Natural killer cell (primary cell): Measurements from ENCODE around the gene TK1. TPM values are rescaled to one million over a fixed set of nuclear protein-coding genes. Genes with fewer than 3 reads are reported as not detected.

ENCODE experiments used
- ATAC-seq, 3 donors: fragments of 150-1000 bp in 2 of 3; fragments of 200-7000 bp in 1 of 3; cut with Tn5 transposase; 1 replicate in 1 of 3; 2 replicates in 2 of 3; pipeline ENCODE4 v1.10.0; 2021; ENCODE audit warnings: mild to moderate bottlenecking in 2 of 3, moderate library complexity in 2 of 3
- DNase-seq, 2 donors: peaks; one replicate each; pipeline versions ENCODE4 v3.0.0 to v3.0.0-alpha.2; 2013 to 2021; ENCODE audit warnings: mixed read lengths in 1 of 2
- H3K27ac ChIP-seq: one replicate; pipeline ENCODE4 v1.5.1; 2013; ENCODE audit warnings: mild to moderate bottlenecking, low read length
- H3K27me3 ChIP-seq: one replicate; pipeline ENCODE4 v1.6.1; 2013; ENCODE audit warnings: low read length; ENCODE audit not compliant: control insufficient read depth, insufficient read depth
- H3K36me3 ChIP-seq: one replicate; pipeline ENCODE4 v1.6.1; 2013; ENCODE audit warnings: low read length; ENCODE audit not compliant: control insufficient read depth, insufficient read depth
- H3K4me1 ChIP-seq: one replicate; pipeline ENCODE4 v1.6.1; 2013; ENCODE audit warnings: low read length; ENCODE audit not compliant: control insufficient read depth, insufficient read depth
- H3K4me3 ChIP-seq: one replicate; pipeline ENCODE4 v1.5.1; 2013; ENCODE audit warnings: low read length
- H3K9me3 ChIP-seq: one replicate; pipeline ENCODE4 v1.6.1; 2013; ENCODE audit warnings: low read length; ENCODE audit not compliant: control insufficient read depth, insufficient read depth
- H3K27ac Mint-ChIP-seq, 2 donors: one replicate each; pipeline ENCODE4 v1.8.0; 2022; ENCODE audit warnings: mild to moderate bottlenecking in 2 of 2, mixed read lengths in 2 of 2, moderate library complexity in 1 of 2
- H3K27me3 Mint-ChIP-seq, 2 donors: one replicate each; pipeline ENCODE4 v1.8.0; 2022; ENCODE audit warnings: low read depth in 2 of 2, mixed read lengths in 2 of 2
- H3K36me3 Mint-ChIP-seq: one replicate; pipeline ENCODE4 v1.8.0; 2022; ENCODE audit warnings: mixed read lengths
- H3K4me1 Mint-ChIP-seq, 2 donors: one replicate each; pipeline ENCODE4 v1.8.0; 2022; ENCODE audit warnings: mixed read lengths in 2 of 2
- H3K4me3 Mint-ChIP-seq: one replicate; pipeline ENCODE4 v1.8.0; 2022; ENCODE audit warnings: mild to moderate bottlenecking, moderate library complexity, mixed read lengths
- H3K9me3 Mint-ChIP-seq, 2 donors: one replicate each; pipeline ENCODE4 v1.8.0; 2022; ENCODE audit warnings: mixed read lengths in 2 of 2
- WGBS: methylation state at CpG from one replicate; pipeline ENCODE4 v1.1.7; 2013; ENCODE audit warnings: missing lambda C conversion rate; ENCODE audit not compliant: insufficient coverage; 5-methylcytosine and 5-hydroxymethylcytosine counted together
- intact Hi-C: fragments of 100-400 bp; cut with micrococcal nuclease; formaldehyde crosslinking; loops from one replicate; pipeline ENCODE4 v1.14.2; 2022
- total RNA-seq, 4 donors: library from RNA; stranded (reverse); fragments of 120-200 nt in 1 of 4; gene quantifications; one replicate each; pipeline versions ENCODE4 v1.2.3 to v1.2.4, GENCODE V29; 2013 to 2022
- TF ChIP-seq, protein P1 (sequence below): fragments of 200-600 bp; IDR thresholded peaks from one replicate; pipeline ENCODE4 v1.8.0; 2022; ENCODE audit warnings: antibody characterized with exemption

Gene TK1
- total RNA-seq, 3 donors from 2014 or later (not counting 1 experiment from before 2014, with no cell fraction given) = 2.1 to 5.1 (median 3.9) TPM

- Mint-ChIP-seq H3K9me3 (no peaks in the 10 kb centered on the region), H3K4me3 (no peak overlapping the region), H3K4me1 (peaks cover 4% of the 10 kb centered on the region in 2 donors), H3K27me3 (peaks cover 20 to 21% of the 10 kb centered on the region in 2 donors), H3K36me3 (no peaks in the 10 kb centered on the region), H3K27ac (no peak overlapping the region)
- H3K27me3 ChIP-seq = peaks cover 20% of the 10 kb centered on the region
- DNase-seq = no peak
- TF ChIP-seq, protein P1, sequence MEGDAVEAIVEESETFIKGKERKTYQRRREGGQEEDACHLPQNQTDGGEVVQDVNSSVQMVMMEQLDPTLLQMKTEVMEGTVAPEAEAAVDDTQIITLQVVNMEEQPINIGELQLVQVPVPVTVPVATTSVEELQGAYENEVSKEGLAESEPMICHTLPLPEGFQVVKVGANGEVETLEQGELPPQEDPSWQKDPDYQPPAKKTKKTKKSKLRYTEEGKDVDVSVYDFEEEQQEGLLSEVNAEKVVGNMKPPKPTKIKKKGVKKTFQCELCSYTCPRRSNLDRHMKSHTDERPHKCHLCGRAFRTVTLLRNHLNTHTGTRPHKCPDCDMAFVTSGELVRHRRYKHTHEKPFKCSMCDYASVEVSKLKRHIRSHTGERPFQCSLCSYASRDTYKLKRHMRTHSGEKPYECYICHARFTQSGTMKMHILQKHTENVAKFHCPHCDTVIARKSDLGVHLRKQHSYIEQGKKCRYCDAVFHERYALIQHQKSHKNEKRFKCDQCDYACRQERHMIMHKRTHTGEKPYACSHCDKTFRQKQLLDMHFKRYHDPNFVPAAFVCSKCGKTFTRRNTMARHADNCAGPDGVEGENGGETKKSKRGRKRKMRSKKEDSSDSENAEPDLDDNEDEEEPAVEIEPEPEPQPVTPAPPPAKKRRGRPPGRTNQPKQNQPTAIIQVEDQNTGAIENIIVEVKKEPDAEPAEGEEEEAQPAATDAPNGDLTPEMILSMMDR = no peak
- H3K4me3 ChIP-seq = no peak overlapping the region
- WGBS = 50% methylated on average over 10 of the region's 10 CpGs
- peaks cover 10% of the 10 kb centered on the region for H3K4me1 ChIP-seq
- H3K9me3 ChIP-seq = no peaks in the 10 kb centered on the region
- intact Hi-C loops = no loop called here
- H3K27ac ChIP-seq = no peak overlapping the region
- ATAC-seq = no peak
- no peaks in the 10 kb centered on the region for H3K36me3 ChIP-seq
Measured at GRCh38 chr17:78227455-78227916, 40.6 kb upstream of the TK1 start.

DNA sequence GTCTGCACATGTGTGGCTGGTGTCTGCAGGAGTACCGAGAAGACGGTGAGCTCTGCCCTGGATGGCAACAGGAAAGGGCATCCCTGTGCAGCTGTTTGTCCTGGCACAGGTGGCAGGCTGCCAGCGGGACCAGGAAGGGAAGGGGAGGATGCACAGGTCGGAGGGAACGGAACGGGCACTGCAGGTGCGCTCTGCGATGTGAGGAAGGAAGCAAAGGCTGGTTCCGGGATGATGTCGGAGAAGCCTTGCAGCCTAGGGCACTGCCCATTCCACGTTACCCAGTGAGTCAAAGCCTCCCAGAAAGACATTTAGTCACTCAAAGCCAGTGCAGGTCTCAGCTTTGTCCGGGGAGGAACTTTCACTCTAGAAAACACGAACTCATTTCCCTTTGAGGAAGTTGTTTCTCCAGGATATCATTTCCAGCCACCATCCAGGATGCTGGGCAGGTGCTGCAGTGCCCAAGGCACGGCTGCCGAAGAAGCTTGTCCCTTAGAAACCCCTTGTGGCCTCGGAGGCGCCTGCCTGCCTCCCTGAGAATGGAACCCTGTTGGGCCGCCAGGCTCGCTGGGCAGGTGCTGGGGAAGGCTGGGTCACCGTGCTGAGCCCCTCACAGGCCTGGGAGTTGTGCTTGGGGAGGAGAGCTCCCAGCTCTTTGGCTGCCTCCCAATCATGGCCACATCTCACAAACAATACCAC is 40.1 kb upstream of the TK1 start:
- Mint-ChIP-seq H3K4me3 (no peak overlapping the region), H3K27ac (no peak overlapping the region), H3K9me3 (no peaks in the 10 kb centered on the region), H3K4me1 (peaks cover 0 to 4% of the 10 kb centered on the region in 2 donors), H3K36me3 (no peaks in the 10 kb centered on the region), H3K27me3 (peaks cover 14 to 16% of the 10 kb centered on the region in 2 donors)
- DNase-seq = no peak
- TF ChIP-seq, protein P1 = no peak
- peaks cover 16% of the 10 kb centered on the region for H3K27me3 ChIP-seq
- H3K9me3 ChIP-seq = no peaks in the 10 kb centered on the region
- no peaks in the 10 kb centered on the region for H3K36me3 ChIP-seq
- ATAC-seq = no peak
- H3K4me1 ChIP-seq = peaks cover 7% of the 10 kb centered on the region
- WGBS = 23% methylated on average over 20 of the region's 20 CpGs
- H3K27ac ChIP-seq = no peak overlapping the region
- no peak overlapping the region for H3K4me3 ChIP-seq
- intact Hi-C loops = no loop called here

GRCh38 chr17:78226055-78226758 is 39.4 kb upstream of the TK1 start:
- no peaks in the 10 kb centered on the region for H3K36me3 ChIP-seq
- H3K4me3 ChIP-seq = no peak overlapping the region
- ATAC-seq (no peak), DNase-seq (no peak)
- 86% methylated on average over 12 of the region's 12 CpGs for WGBS
- Mint-ChIP-seq H3K4me3 (no peak overlapping the region), H3K9me3 (no peaks in the 10 kb centered on the region), H3K4me1 (peaks cover 0 to 4% of the 10 kb centered on the region in 2 donors), H3K27me3 (peaks cover 11 to 15% of the 10 kb centered on the region in 2 donors), H3K27ac (no peak overlapping the region), H3K36me3 (no peaks in the 10 kb centered on the region)
- H3K9me3 ChIP-seq = no peaks in the 10 kb centered on the region
- TF ChIP-seq, protein P1 = no peak
- peaks cover 2% of the 10 kb centered on the region for H3K4me1 ChIP-seq
- peaks cover 11% of the 10 kb centered on the region for H3K27me3 ChIP-seq
- intact Hi-C loops = no loop called here
- no peak overlapping the region for H3K27ac ChIP-seq
